ENCODE measurements around the gene TSPAN9.

- TF ChIP-seq CTCF (IDR thresholded peaks at IDR 0.05) (no peak), POLR2AphosphoS5 (IDR thresholded peaks at IDR 0.05) (no peak), EP300 (IDR thresholded peaks at IDR 0.05) (no peak)
Measured at GRCh38 chr12:3131129-3131528, 54.0 kb downstream of the TSPAN9 start.

Measured in suprapubic skin (tissue), 4 donors.